ENCODE data around the gene MBD3L3. TPM values are rescaled to one million over a fixed set of nuclear protein-coding genes. Genes with fewer than 3 reads are reported as not detected.

The MBD3L3 gene
- total and polyA plus RNA-seq, 9 of the 15 experiments (the other 6 are each of a cell fraction or from before 2014, with no cell fraction given) = not detected

GRCh38 chr19:7063764-7064418, 5.4 kb upstream of the MBD3L3 start:
- Histone ChIP-seq H3K9ac (ENCODE audit: insufficient read depth in 1 of 2, low read depth in 2 of 2, low read length in 2 of 2) (no peak overlapping the region), H3K27ac (ENCODE audit: extremely low read depth, low read depth, low read length) (no peak overlapping the region), H3K27me3 (ENCODE audit: control insufficient read depth in 2 of 2, insufficient read depth in 2 of 2, low read length in 2 of 2) (no peaks in the 10 kb centered on the region), H3K4me2 (ENCODE audit: insufficient read depth, low read length) (no peak overlapping the region), H3K79me2 (ENCODE audit: control insufficient read depth, insufficient read depth, low read length) (no peaks in the 10 kb centered on the region), H3K9me1 (ENCODE audit: control insufficient read depth, insufficient read depth, low read length) (no peaks in the 10 kb centered on the region), H2AFZ (ENCODE audit: low read depth, low read length) (no peak overlapping the region), H3K36me3 (ENCODE audit: control insufficient read depth, insufficient read depth, low read length) (no peaks in the 10 kb centered on the region), H3K4me3 (no peak overlapping the region), H3K9me3 (replicated peaks; ENCODE audit: control insufficient read depth, insufficient read depth, low read depth, low read length) (no peaks in the 10 kb centered on the region), H3K4me1 (replicated peaks in 1 of 2; ENCODE audit: control insufficient read depth in 2 of 2, insufficient read depth in 2 of 2, low read length in 2 of 2) (peaks cover 3% of the 10 kb centered on the region in 2 experiments; a peak in 2 of 5 replicates), H4K20me1 (replicated peaks; ENCODE audit: control insufficient read depth, insufficient read depth, low read length) (no peaks in the 10 kb centered on the region)
- intact Hi-C loops (cut with micrococcal nuclease) = no loop called here
- no peak for FAIRE-seq
- in situ Hi-C loops (cut with MboI) = no loop called here
- WGBS (ENCODE audit: insufficient coverage, low coverage, missing lambda C conversion rate) = 11% methylated on average over 9 of the region's 9 CpGs
- no peak for DNase-seq (ENCODE audit: extremely low read depth in 1 of 4, low spot score in 3 of 4)
- ChIA-PET CTCF (ENCODE audit: low intra/inter-chr PET ratio) (no interaction called here), POLR2A (no interaction called here)
- ATAC-seq = no peak
- no TSS peak for BruUV-seq (replicated peaks)
- TF ChIP-seq ZZZ3 (IDR thresholded peaks at IDR 0.05) = no peak
- TF ChIP-seq RBM25 (IDR thresholded peaks at IDR 0.05; ENCODE audit: low read depth, low read length, severe bottlenecking) = peak; percentile 44
- peak; percentile 81 for TF ChIP-seq ZNF121 (CRISPR knock-in tag; conservative IDR thresholded peaks at IDR 0.05)

DNA sequence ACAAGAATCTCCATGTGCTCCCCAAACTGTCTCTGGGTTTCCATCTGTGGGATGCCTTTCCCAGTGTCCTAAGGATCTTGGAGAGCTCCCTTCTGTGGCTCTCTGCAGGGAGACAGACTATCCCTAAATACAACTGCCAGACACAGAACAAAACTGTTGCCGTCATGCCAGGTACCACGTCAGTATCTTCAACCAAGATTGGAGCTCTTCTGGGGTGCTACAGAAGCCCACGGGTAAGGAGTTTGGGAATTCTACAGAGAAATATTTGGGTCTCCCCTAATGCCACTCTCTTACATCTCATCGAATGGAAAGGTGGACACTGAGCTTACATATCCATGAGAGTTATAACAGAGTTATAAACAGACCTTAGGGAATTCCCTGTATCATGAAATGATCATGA, 4.9 kb upstream of the MBD3L3 start:
- CTCF ChIA-PET (ENCODE audit: low intra/inter-chr PET ratio) = no interaction called here
- H3K4me3 ChIP-seq = no peak overlapping the region

More for the DNA sequence above, 4.9 kb upstream of the MBD3L3 start:
- intact Hi-C loops (cut with micrococcal nuclease) (no loop called here), in situ Hi-C loops (cut with MboI) (no loop called here)
- H3K36me3 ChIP-seq (ENCODE audit: control insufficient read depth, insufficient read depth, low read length) = no peaks in the 10 kb centered on the region
- no peak overlapping the region for H3K4me2 ChIP-seq (ENCODE audit: insufficient read depth, low read length)
- H3K4me1 ChIP-seq (replicated peaks in 1 of 2; ENCODE audit: control insufficient read depth in 2 of 2, insufficient read depth in 2 of 2, low read length in 2 of 2) = no peaks in the 10 kb centered on the region
- H3K27me3 ChIP-seq (ENCODE audit: control insufficient read depth in 2 of 2, insufficient read depth in 2 of 2, low read length in 2 of 2) = no peaks in the 10 kb centered on the region
- no peaks in the 10 kb centered on the region for H4K20me1 ChIP-seq (replicated peaks; ENCODE audit: control insufficient read depth, insufficient read depth, low read length)
- no peak overlapping the region for H3K27ac ChIP-seq (ENCODE audit: extremely low read depth, low read depth, low read length)
- POLR2A ChIA-PET = no interaction called here
- DNase-seq (ENCODE audit: extremely low read depth in 1 of 4, low spot score in 3 of 4) (no peak), FAIRE-seq (no peak), ATAC-seq (no peak)
- no peak overlapping the region for H3K9ac ChIP-seq (ENCODE audit: insufficient read depth in 1 of 2, low read depth in 2 of 2, low read length in 2 of 2)
- H3K9me3 ChIP-seq (replicated peaks; ENCODE audit: control insufficient read depth, insufficient read depth, low read depth, low read length) = no peaks in the 10 kb centered on the region
- BruUV-seq (replicated peaks) = no TSS peak
- H3K79me2 ChIP-seq (ENCODE audit: control insufficient read depth, insufficient read depth, low read length) = no peaks in the 10 kb centered on the region
- H2AFZ ChIP-seq (ENCODE audit: low read depth, low read length) = no peak overlapping the region
- H3K9me1 ChIP-seq (ENCODE audit: control insufficient read depth, insufficient read depth, low read length) = no peaks in the 10 kb centered on the region
- WGBS (ENCODE audit: insufficient coverage, low coverage, missing lambda C conversion rate) = 18% methylated on average over 4 of the region's 4 CpGs
- TF ChIP-seq, protein P1, sequence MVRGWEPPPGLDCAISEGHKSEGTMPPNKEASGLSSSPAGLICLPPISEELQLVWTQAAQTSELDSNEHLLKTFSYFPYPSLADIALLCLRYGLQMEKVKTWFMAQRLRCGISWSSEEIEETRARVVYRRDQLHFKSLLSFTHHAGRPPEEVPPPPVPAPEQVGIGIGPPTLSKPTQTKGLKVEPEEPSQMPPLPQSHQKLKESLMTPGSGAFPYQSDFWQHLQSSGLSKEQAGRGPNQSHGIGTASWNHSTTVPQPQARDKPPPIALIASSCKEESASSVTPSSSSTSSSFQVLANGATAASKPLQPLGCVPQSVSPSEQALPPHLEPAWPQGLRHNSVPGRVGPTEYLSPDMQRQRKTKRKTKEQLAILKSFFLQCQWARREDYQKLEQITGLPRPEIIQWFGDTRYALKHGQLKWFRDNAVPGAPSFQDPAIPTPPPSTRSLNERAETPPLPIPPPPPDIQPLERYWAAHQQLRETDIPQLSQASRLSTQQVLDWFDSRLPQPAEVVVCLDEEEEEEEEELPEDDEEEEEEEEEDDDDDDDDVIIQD (CRISPR knock-in tag; IDR thresholded peaks at IDR 0.05) = no peak
- no peak for TF ChIP-seq THRB (CRISPR knock-in tag; conservative IDR thresholded peaks at IDR 0.05)
- no peak for TF ChIP-seq MAFF (IDR thresholded peaks at IDR 0.05; ENCODE audit: low read length)
- TF ChIP-seq THRA (IDR thresholded peaks at IDR 0.05) = no peak

All from K562 (cell line).